Colonic mucosa (tissue), 4 donors: ENCODE data around the gene CHCHD5. TPM values are rescaled to one million over a fixed set of nuclear protein-coding genes. Genes with fewer than 3 reads are reported as not detected.
"Not testable (repeated sequence)": the region's sequence is repeated elsewhere in the genome, so short reads cannot be mapped to it uniquely, and the experiment has no call there.

Experiments
- DNase-seq: peaks from one replicate; pipeline ENCODE4 v3.0.0-alpha.2; 2020
- H3K27ac ChIP-seq: fragments of 200-600 bp; one replicate; pipeline ENCODE4 v1.8.0; 2021
- H3K27me3 ChIP-seq: fragments of 200-600 bp; one replicate; pipeline ENCODE4 v1.8.0; 2021
- H3K36me3 ChIP-seq: fragments of 200-600 bp; one replicate; pipeline ENCODE4 v1.8.0; 2021
- H3K4me1 ChIP-seq: fragments of 200-600 bp; one replicate; pipeline ENCODE4 v1.8.0; 2021; ENCODE audit warnings: mild to moderate bottlenecking
- H3K4me3 ChIP-seq: fragments of 200-600 bp; one replicate; pipeline ENCODE4 v1.8.0; 2021
- H3K9ac ChIP-seq, 2 donors: one replicate each; pipeline ENCODE4 v1.7.0; 2013; ENCODE audit warnings: control low read depth in 2 of 2, low read depth in 2 of 2, low read length in 2 of 2
- H3K9me3 ChIP-seq: fragments of 200-600 bp; one replicate; pipeline ENCODE4 v1.8.0; 2021
- CTCF ChIP-seq: fragments of 200-600 bp; IDR thresholded peaks from one replicate; pipeline ENCODE4 v1.8.0; 2022; ENCODE audit warnings: antibody characterized with exemption, mild to moderate bottlenecking
- intact Hi-C: fragments of 100-400 bp; cut with DNase I; formaldehyde crosslinking; loops from one replicate; pipeline ENCODE4 v1.14.1; 2022
- total RNA-seq, 2 donors: library from RNA; stranded (reverse); fragmentation: NEBNext Ultra II Directional in 1 of 2; extraction: Animal tissue kit (Norgen Biotek cat#: 25700) in 1 of 2; gene quantifications; one replicate each; pipeline ENCODE4 v1.2.1, GENCODE V29; 2021
- donor health status: healthy.
- donor health status: DM: no; HTN: no; CAD: no.
- donor health status: DM: no; HTN: no; CAD: no.

CHCHD5 gene
- total RNA-seq, 2 donors from 2014 or later: 27.0 to 39.5 TPM

- no peak overlapping the region for H3K27ac ChIP-seq
- DNase-seq: no peak
- H3K9me3 ChIP-seq: no peaks in the 10 kb centered on the region
- H3K36me3 ChIP-seq: peaks cover 3% of the 10 kb centered on the region
- H3K4me1 ChIP-seq: no peaks in the 10 kb centered on the region
- intact Hi-C loops: no loop called here
- TF ChIP-seq CTCF: no peak
- no peak overlapping the region for H3K9ac ChIP-seq
- H3K27me3 ChIP-seq: no peaks in the 10 kb centered on the region
- no peak overlapping the region for H3K4me3 ChIP-seq
These were observed 18.3 kb upstream of the CHCHD5 start for GRCh38 chr2:112566104-112566503.

- H3K36me3 ChIP-seq, H3K9ac ChIP-seq, H3K27ac ChIP-seq, intact Hi-C loops, H3K27me3 ChIP-seq, H3K9me3 ChIP-seq, DNase-seq, H3K4me3 ChIP-seq, H3K4me1 ChIP-seq: not testable (repeated sequence)
These were observed 17.9 kb upstream of the CHCHD5 start for GRCh38 chr2:112566508-112566907.

- no peaks in the 10 kb centered on the region for H3K4me1 ChIP-seq
- no peak overlapping the region for H3K4me3 ChIP-seq
- intact Hi-C loops: no loop called here
- H3K27ac ChIP-seq: no peak overlapping the region
- H3K27me3 ChIP-seq: no peaks in the 10 kb centered on the region
- no peak overlapping the region for H3K9ac ChIP-seq
- no peak for DNase-seq
- H3K36me3 ChIP-seq: peaks cover 3% of the 10 kb centered on the region
- no peaks in the 10 kb centered on the region for H3K9me3 ChIP-seq
- no peak for TF ChIP-seq CTCF
These were observed 12.4 kb upstream of the CHCHD5 start for GRCh38 chr2:112572005-112572404.

- H3K9ac ChIP-seq: no peak overlapping the region
- H3K9me3 ChIP-seq: no peaks in the 10 kb centered on the region
- H3K36me3 ChIP-seq: no peaks in the 10 kb centered on the region
- no peak overlapping the region for H3K27ac ChIP-seq
- H3K27me3 ChIP-seq: no peaks in the 10 kb centered on the region
- H3K4me1 ChIP-seq: no peaks in the 10 kb centered on the region
- no peak overlapping the region for H3K4me3 ChIP-seq
- DNase-seq: no peak
- intact Hi-C loops: no loop called here
- TF ChIP-seq CTCF: no peak
These were observed 6.7 kb upstream of the CHCHD5 start for GRCh38 chr2:112577756-112578155.

- Histone ChIP-seq H3K36me3 (no peaks in the 10 kb centered on the region), H3K9ac (no peak overlapping the region), H3K27me3 (no peaks in the 10 kb centered on the region), H3K4me3 (no peak overlapping the region), H3K27ac (no peak overlapping the region), H3K9me3 (no peaks in the 10 kb centered on the region), H3K4me1 (no peaks in the 10 kb centered on the region)
- no peak for DNase-seq
- intact Hi-C loops: no loop called here
- TF ChIP-seq CTCF: no peak
These were observed 5.2 kb upstream of the CHCHD5 start for GRCh38 chr2:112579241-112579640.

- no peak for TF ChIP-seq CTCF
- no peaks in the 10 kb centered on the region for H3K36me3 ChIP-seq
- intact Hi-C loops: no loop called here
- no peaks in the 10 kb centered on the region for H3K4me1 ChIP-seq
- H3K9ac ChIP-seq: no peak overlapping the region
- DNase-seq: no peak
- H3K27ac ChIP-seq: no peak overlapping the region
- H3K9me3 ChIP-seq: no peaks in the 10 kb centered on the region
- H3K4me3 ChIP-seq: no peak overlapping the region
- no peaks in the 10 kb centered on the region for H3K27me3 ChIP-seq
These were observed 4.3 kb upstream of the CHCHD5 start for GRCh38 chr2:112580084-112580483.
